ENCODE data around the gene ERP27. TPM values are rescaled to one million over a fixed set of nuclear protein-coding genes. Genes with fewer than 3 reads are reported as not detected.
A peak's percentile ranks its signal among the peaks of the same experiment; 100 is the strongest.

Gene ERP27
- total RNA-seq, 4 donors from 2014 or later = 0.54 to 3.4 (median 0.96) TPM; not detected in 1

GRCh38 chr12:14965221-14965620 is 26.9 kb upstream of the ERP27 start:
- peaks cover 0 to 1% (median 0%) of the 10 kb centered on the region in 3 donors for H3K4me1 ChIP-seq
- no peak overlapping the region for H3K4me3 ChIP-seq
- no peak for ATAC-seq
- no peak for TF ChIP-seq EP300 (IDR thresholded peaks at IDR 0.05)
- TF ChIP-seq POLR2A (IDR thresholded peaks at IDR 0.05) = no peak
- no peak for TF ChIP-seq POLR2AphosphoS5 (IDR thresholded peaks at IDR 0.05)
- TF ChIP-seq, protein P1, sequence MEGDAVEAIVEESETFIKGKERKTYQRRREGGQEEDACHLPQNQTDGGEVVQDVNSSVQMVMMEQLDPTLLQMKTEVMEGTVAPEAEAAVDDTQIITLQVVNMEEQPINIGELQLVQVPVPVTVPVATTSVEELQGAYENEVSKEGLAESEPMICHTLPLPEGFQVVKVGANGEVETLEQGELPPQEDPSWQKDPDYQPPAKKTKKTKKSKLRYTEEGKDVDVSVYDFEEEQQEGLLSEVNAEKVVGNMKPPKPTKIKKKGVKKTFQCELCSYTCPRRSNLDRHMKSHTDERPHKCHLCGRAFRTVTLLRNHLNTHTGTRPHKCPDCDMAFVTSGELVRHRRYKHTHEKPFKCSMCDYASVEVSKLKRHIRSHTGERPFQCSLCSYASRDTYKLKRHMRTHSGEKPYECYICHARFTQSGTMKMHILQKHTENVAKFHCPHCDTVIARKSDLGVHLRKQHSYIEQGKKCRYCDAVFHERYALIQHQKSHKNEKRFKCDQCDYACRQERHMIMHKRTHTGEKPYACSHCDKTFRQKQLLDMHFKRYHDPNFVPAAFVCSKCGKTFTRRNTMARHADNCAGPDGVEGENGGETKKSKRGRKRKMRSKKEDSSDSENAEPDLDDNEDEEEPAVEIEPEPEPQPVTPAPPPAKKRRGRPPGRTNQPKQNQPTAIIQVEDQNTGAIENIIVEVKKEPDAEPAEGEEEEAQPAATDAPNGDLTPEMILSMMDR (IDR thresholded peaks at IDR 0.05) = no peak
- WGBS, 2 donors (ENCODE audit: low coverage in 1 of 2) = 83 to 97% methylated on average over 2 of the region's 2 CpGs
- no peaks in the 10 kb centered on the region for H3K27me3 ChIP-seq
- H3K27ac ChIP-seq = no peak overlapping the region
- H3K9me3 ChIP-seq = no peaks in the 10 kb centered on the region
- no peaks in the 10 kb centered on the region for H3K36me3 ChIP-seq

GRCh38 chr12:14964406-14964805 is 26.1 kb upstream of the ERP27 start:
- TF ChIP-seq POLR2A (IDR thresholded peaks at IDR 0.05) (no peak), EP300 (IDR thresholded peaks at IDR 0.05) (no peak), POLR2AphosphoS5 (IDR thresholded peaks at IDR 0.05) (no peak)
- TF ChIP-seq, protein P1 (IDR thresholded peaks at IDR 0.05) = no peak
- no peak overlapping the region for H3K4me3 ChIP-seq
- no peaks in the 10 kb centered on the region for H3K27me3 ChIP-seq
- WGBS, 2 donors (ENCODE audit: low coverage in 1 of 2) = 43 to 58% methylated on average over 2 of the region's 2 CpGs
- H3K36me3 ChIP-seq = no peaks in the 10 kb centered on the region
- no peak for ATAC-seq
- peaks cover 0 to 6% (median 0%) of the 10 kb centered on the region in 3 donors for H3K4me1 ChIP-seq
- no peak overlapping the region for H3K27ac ChIP-seq
- H3K9me3 ChIP-seq = no peaks in the 10 kb centered on the region

DNA sequence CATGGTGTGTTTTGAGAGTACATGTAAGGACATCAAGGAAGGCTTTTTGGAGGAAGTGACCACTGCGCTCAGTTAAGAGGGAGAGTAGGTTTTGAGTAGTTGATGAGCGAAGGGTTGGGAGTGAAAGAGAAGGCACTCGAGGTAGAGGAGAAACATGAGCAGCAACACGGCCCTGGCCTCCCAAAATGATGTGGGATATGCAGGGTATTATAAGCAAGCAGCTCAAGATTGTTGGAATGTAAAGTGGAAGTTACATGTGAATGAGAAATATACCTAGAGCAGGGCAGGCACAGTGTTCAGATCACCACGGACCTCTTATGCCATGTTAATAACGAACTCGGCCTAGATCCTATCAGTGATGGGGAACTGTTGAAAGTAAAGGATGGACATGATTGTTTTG is 25.2 kb upstream of the ERP27 start:
- Histone ChIP-seq H3K27ac (no peak overlapping the region), H3K4me1 (peaks cover 0 to 6% (median 0%) of the 10 kb centered on the region in 3 donors), H3K27me3 (no peaks in the 10 kb centered on the region), H3K4me3 (no peak overlapping the region), H3K36me3 (no peaks in the 10 kb centered on the region), H3K9me3 (no peaks in the 10 kb centered on the region)
- 93 to 97% methylated on average over 7 of the region's 7 CpGs for WGBS, 2 donors (ENCODE audit: low coverage in 1 of 2)
- no peak for ATAC-seq
- no peak for TF ChIP-seq POLR2AphosphoS5 (IDR thresholded peaks at IDR 0.05)
- TF ChIP-seq, protein P1 (IDR thresholded peaks at IDR 0.05) = no peak
- TF ChIP-seq POLR2A (IDR thresholded peaks at IDR 0.05) = no peak
- no peak for TF ChIP-seq EP300 (IDR thresholded peaks at IDR 0.05)

DNA sequence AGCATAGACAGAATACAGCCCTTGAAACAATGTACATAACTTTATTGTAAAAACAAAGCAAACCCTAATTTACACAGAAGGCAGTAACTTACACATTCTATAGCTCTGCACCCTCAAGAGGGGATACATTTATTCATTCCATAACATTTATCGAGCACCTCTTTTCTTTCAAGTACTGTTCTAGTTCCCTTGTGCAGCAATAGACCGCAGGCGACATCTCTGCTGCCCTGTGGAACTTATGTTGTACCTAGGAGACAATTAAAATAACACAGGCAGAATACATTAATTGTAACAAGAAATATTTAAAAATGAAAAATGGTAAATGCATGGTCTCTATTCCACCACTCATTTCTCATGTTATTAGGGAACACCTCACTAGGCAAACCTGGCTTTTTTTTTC is 24.5 kb upstream of the ERP27 start:
- Histone ChIP-seq H3K4me3 (no peak overlapping the region), H3K27ac (peak overlapping the region in 1 of 4 donors; percentile 75), H3K4me1 (peaks cover 0 to 12% (median 0%) of the 10 kb centered on the region in 3 donors), H3K9me3 (no peaks in the 10 kb centered on the region), H3K36me3 (no peaks in the 10 kb centered on the region), H3K27me3 (no peaks in the 10 kb centered on the region)
- WGBS, 2 donors (ENCODE audit: low coverage in 1 of 2) = 96 to 100% methylated on average over 1 to 3 of the region's 3 CpGs
- TF ChIP-seq EP300 (IDR thresholded peaks at IDR 0.05) (no peak), POLR2A (IDR thresholded peaks at IDR 0.05) (no peak), POLR2AphosphoS5 (IDR thresholded peaks at IDR 0.05) (no peak)
- TF ChIP-seq, protein P1 (IDR thresholded peaks at IDR 0.05) = no peak
- no peak for ATAC-seq

DNA sequence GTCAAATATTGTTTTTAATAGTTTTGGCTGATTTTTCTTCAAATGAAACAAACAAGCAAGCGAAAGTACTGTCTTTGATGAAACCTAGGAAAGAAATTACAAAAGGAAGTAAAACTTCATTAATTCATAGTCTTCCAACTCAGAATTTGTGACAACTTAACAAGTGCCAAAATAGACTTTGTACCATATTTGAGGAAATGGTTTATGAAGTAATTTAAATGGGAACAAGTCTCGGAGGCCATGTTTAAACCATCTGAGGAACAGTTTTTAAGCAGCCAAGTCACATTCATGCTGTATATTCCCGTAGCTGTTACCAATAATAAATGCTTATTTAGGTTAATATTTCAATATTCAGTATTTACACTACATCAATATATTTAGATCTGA is 23.8 kb upstream of the ERP27 start:
- H3K27ac ChIP-seq = peak overlapping the region; percentile 43 to 77 (median 70)

More for the DNA sequence above, 23.8 kb upstream of the ERP27 start:
- no peaks in the 10 kb centered on the region for H3K9me3 ChIP-seq
- TF ChIP-seq POLR2AphosphoS5 (IDR thresholded peaks at IDR 0.05) = no peak
- no peak for TF ChIP-seq EP300 (IDR thresholded peaks at IDR 0.05)
- TF ChIP-seq, protein P1 (IDR thresholded peaks at IDR 0.05) = no peak
- TF ChIP-seq POLR2A (IDR thresholded peaks at IDR 0.05) = no peak
- ATAC-seq = no peak
- no peaks in the 10 kb centered on the region for H3K27me3 ChIP-seq
- H3K4me1 ChIP-seq = peaks cover 0 to 19% (median 1%) of the 10 kb centered on the region in 3 donors
- WGBS, 2 donors (ENCODE audit: low coverage in 1 of 2) = 87 to 95% methylated on average over 3 of the region's 3 CpGs
- H3K4me3 ChIP-seq = peak overlapping the region in 1 of 2 donors; percentile 42
- no peaks in the 10 kb centered on the region for H3K36me3 ChIP-seq
